OCI-LY1 (cell line): Measurements from ENCODE around the gene DNAAF1.

Experiments
- CTCF ChIP-seq: fragments of 200-600 bp; sonication (generic), shearing (Covaris generic); IDR thresholded peaks from 2 replicates; pipeline ENCODE4 v1.5.1; 2017; ENCODE audit warnings: mild to moderate bottlenecking, antibody characterized with exemption, low read length, moderate library complexity, mixed read lengths
- EZH2 ChIP-seq: fragments of 200-600 bp; sonication (generic), shearing (Covaris generic); IDR thresholded peaks from 2 replicates; pipeline ENCODE4 v1.8.0; 2017; ENCODE audit warnings: borderline replicate concordance, mixed run types, mild to moderate bottlenecking, antibody characterized with exemption, low read length, moderate library complexity, mixed read lengths

- no peak for TF ChIP-seq CTCF
- TF ChIP-seq EZH2 = no peak
Observed at GRCh38 chr16:84191466-84191865, 46.4 kb downstream of the DNAAF1 start.
